PC-3 (cell line): ENCODE measurements around the gene MAGEA2B. TPM values are rescaled to one million over a fixed set of nuclear protein-coding genes. Genes with fewer than 3 reads are reported as not detected.
"Not testable (repeated sequence)": the region's sequence is repeated elsewhere in the genome, so short reads cannot be mapped to it uniquely, and the experiment has no call there.

Source experiments
- ATAC-seq: fragments of 200-7000 bp; cut with Tn5 transposase; 2 replicates; pipeline ENCODE4 v1.9.1; 2020; ENCODE audit warnings: mild to moderate bottlenecking, moderate library complexity
- Bru-seq: library from RNA; stranded (reverse); fragments of 400-500 nt; gene quantifications from one replicate; lab custom pipeline; 2021; lab: Mats Ljungman, UMichigan
- BruChase-seq, 2 experiments: library from RNA; stranded (reverse); fragments of 400-500 nt; gene quantifications; one replicate each; lab custom pipeline; 2021; lab: Mats Ljungman, UMichigan
- BruUV-seq: library from RNA; stranded (reverse); fragments of 400-500 nt; replicated peaks from 2 replicates; lab custom pipeline; 2021; lab: Mats Ljungman, UMichigan
- CTCF ChIA-PET: fragments of 300-600 bp; sonication (Branson Sonifier 250); formaldehyde crosslinking; loops from one replicate; lab custom pipeline; 2022; ENCODE audit warnings: antibody characterized with exemption; lab: Charles Lee
- POLR2A ChIA-PET: fragments of 300-600 bp; sonication (Branson Sonifier 250); formaldehyde crosslinking; loops from one replicate; lab custom pipeline; 2022; ENCODE audit warnings: antibody characterized with exemption; ENCODE audit not compliant: unreplicated experiment; lab: Charles Lee
- DNase-seq: peaks from one replicate; pipeline ENCODE4 v3.0.0-alpha.2; 2015
- H2AFZ ChIP-seq: fragments of 300-600 bp; sonication (generic); 2 replicates; pipeline ENCODE4 v1.6.0; 2016; ENCODE audit warnings: antibody characterized with exemption, low read length
- H3F3A ChIP-seq: fragments of 300-600 bp; sonication (generic); one replicate; pipeline ENCODE4 v1.6.0; 2017; ENCODE audit warnings: antibody characterized with exemption, low read length, control low read depth, mild to moderate bottlenecking; ENCODE audit not compliant: unreplicated experiment
- H3K27ac ChIP-seq: fragments of 300-600 bp; sonication (generic); 2 replicates; pipeline ENCODE4 v1.5.1; 2016; ENCODE audit warnings: mild to moderate bottlenecking, low read length
- H3K27me3 ChIP-seq: fragments of 300-600 bp; sonication (generic); 2 replicates; pipeline ENCODE4 v1.6.1; 2016; ENCODE audit warnings: low read length, mixed read lengths
- H3K36me3 ChIP-seq: fragments of 300-600 bp; sonication (generic); 2 replicates; pipeline ENCODE4 v1.6.1; 2016; ENCODE audit warnings: low read depth, mixed run types, low read length, mixed read lengths
- H3K4me1 ChIP-seq: fragments of 300-600 bp; sonication (generic); 2 replicates; pipeline ENCODE4 v1.5.1; 2016; ENCODE audit warnings: low read length; ENCODE audit not compliant: insufficient read depth
- H3K4me2 ChIP-seq: fragments of 300-600 bp; sonication (generic); 2 replicates; pipeline ENCODE4 v1.6.0; 2016; ENCODE audit warnings: low read length
- H3K4me3 ChIP-seq: fragments of 300-600 bp; sonication (generic); 2 replicates; pipeline ENCODE4 v1.5.1; 2016; ENCODE audit warnings: mild to moderate bottlenecking, low read length, mixed read lengths
- H3K79me2 ChIP-seq: fragments of 300-600 bp; sonication (generic); 2 replicates; pipeline ENCODE4 v1.6.1; 2017; ENCODE audit warnings: low read length, mixed read lengths
- H3K9ac ChIP-seq: fragments of 300-600 bp; sonication (generic); 2 replicates; pipeline ENCODE4 v1.6.0; 2016; ENCODE audit warnings: mild to moderate bottlenecking, low read length
- H3K9me2 ChIP-seq: fragments of 300-600 bp; sonication (generic); replicated peaks from 2 replicates; pipeline ENCODE4 v1.6.1; 2016; ENCODE audit warnings: mixed run types, low read length, mixed read lengths
- H3K9me3 ChIP-seq: fragments of 300-600 bp; sonication (generic); 2 replicates; pipeline ENCODE4 v1.6.1; 2016; ENCODE audit warnings: low read length, mixed read lengths
- H4K20me1 ChIP-seq: fragments of 300-600 bp; sonication (generic); 2 replicates; pipeline ENCODE4 v1.6.1; 2016; ENCODE audit warnings: low read length, mixed read lengths
- CTCF ChIP-seq: fragments of 300-600 bp; sonication (generic); conservative IDR thresholded peaks from 2 replicates; pipeline ENCODE4 v1.5.1; 2017; ENCODE audit warnings: antibody characterized with exemption, low read depth, mild to moderate bottlenecking, low read length
- EZH2 ChIP-seq: fragments of 300-600 bp; sonication (generic); IDR thresholded peaks from one replicate; pipeline ENCODE4 v1.6.1; 2017; ENCODE audit warnings: antibody characterized with exemption, mild to moderate bottlenecking, low read length; ENCODE audit not compliant: unreplicated experiment
- EZH2phosphoT487 ChIP-seq: fragments of 300-600 bp; sonication (generic); IDR thresholded peaks from 2 replicates; pipeline ENCODE4 v1.6.1; 2018; ENCODE audit warnings: mild to moderate bottlenecking, antibody characterized with exemption, low read length, borderline replicate concordance
- intact Hi-C: fragments of 100-400 bp; cut with micrococcal nuclease; formaldehyde crosslinking; loops from 2 replicates; pipeline ENCODE4 v1.9.0; 2023
- long read RNA-seq: library from polyadenylated mRNA; unstranded; transcript quantifications from one replicate; pipeline ENCODE4 v2.0.0, GENCODE V29; 2021; ENCODE audit not compliant: unreplicated experiment
- total RNA-seq: library from RNA; depleted of rRNA; stranded (reverse); fragments of >200 nt; gene quantifications from 2 replicates; pipeline ENCODE4 v1.2.3, GENCODE V29; 2014; rRNA removed

MAGEA2B gene
- total RNA-seq (not detected in 2 replicates), Bru-seq, nascent RNA (not detected), BruChase-seq, experiment 1, labeled RNA remaining after a 6-hour chase (not detected), BruChase-seq, experiment 2, labeled RNA remaining after a 2-hour chase (not detected)
- long read RNA-seq = 0 reads

GRCh38 chrX:152713815-152714787 lies at the start of gene MAGEA2B:
MAGEA2B (plus strand) TSS chrX:152714628; CDS start chrX:152717107, 2,479 bp downstream.
- H3K4me2 ChIP-seq, H4K20me1 ChIP-seq, H3K27me3 ChIP-seq, H3K4me1 ChIP-seq, H3K9ac ChIP-seq, H3F3A ChIP-seq, H3K4me3 ChIP-seq, POLR2A ChIA-PET, H3K36me3 ChIP-seq, H3K9me2 ChIP-seq, ATAC-seq, intact Hi-C loops, BruUV-seq, H2AFZ ChIP-seq, DNase-seq, CTCF ChIA-PET, H3K9me3 ChIP-seq, H3K27ac ChIP-seq, H3K79me2 ChIP-seq: not testable (repeated sequence)

GRCh38 chrX:152674135-152674534 lies 40.3 kb upstream of the MAGEA2B start:
- no TSS peak for BruUV-seq
- no peaks in the 10 kb centered on the region for H4K20me1 ChIP-seq
- no peak overlapping the region for H3K4me3 ChIP-seq
- no peak overlapping the region for H3K27ac ChIP-seq
- POLR2A ChIA-PET = no interaction called here
- ATAC-seq (no peak), DNase-seq (no peak)
- H3K79me2 ChIP-seq = no peaks in the 10 kb centered on the region
- intact Hi-C loops = no loop called here
- H3K4me1 ChIP-seq = no peaks in the 10 kb centered on the region
- no peak overlapping the region for H2AFZ ChIP-seq
- no peak overlapping the region for H3K4me2 ChIP-seq
- no peaks in the 10 kb centered on the region for H3K27me3 ChIP-seq
- no peaks in the 10 kb centered on the region for H3F3A ChIP-seq
- CTCF ChIA-PET = no interaction called here
- no peaks in the 10 kb centered on the region for H3K9me3 ChIP-seq
- no peaks in the 10 kb centered on the region for H3K36me3 ChIP-seq
- H3K9me2 ChIP-seq = no peaks in the 10 kb centered on the region
- TF ChIP-seq CTCF (no peak), EZH2 (no peak), EZH2phosphoT487 (no peak)
- H3K9ac ChIP-seq = no peak overlapping the region

GRCh38 chrX:152674652-152675051 lies 39.8 kb upstream of the MAGEA2B start:
- H2AFZ ChIP-seq, ATAC-seq, H4K20me1 ChIP-seq, CTCF ChIA-PET, H3K9me2 ChIP-seq, POLR2A ChIA-PET, H3F3A ChIP-seq, H3K4me2 ChIP-seq, DNase-seq, intact Hi-C loops, H3K4me1 ChIP-seq, H3K4me3 ChIP-seq, H3K9ac ChIP-seq, H3K36me3 ChIP-seq, H3K9me3 ChIP-seq, H3K27me3 ChIP-seq, H3K27ac ChIP-seq, BruUV-seq, H3K79me2 ChIP-seq: not testable (repeated sequence)

GRCh38 chrX:152681012-152681411 lies 33.4 kb upstream of the MAGEA2B start:
- DNase-seq, H3K9me2 ChIP-seq, POLR2A ChIA-PET, H3K36me3 ChIP-seq, H3K27ac ChIP-seq, H4K20me1 ChIP-seq, H3K9me3 ChIP-seq, H3K4me3 ChIP-seq, H3K27me3 ChIP-seq, intact Hi-C loops, H3K9ac ChIP-seq, H3K79me2 ChIP-seq, H2AFZ ChIP-seq, H3K4me1 ChIP-seq, BruUV-seq, CTCF ChIA-PET, H3K4me2 ChIP-seq, H3F3A ChIP-seq: not testable (repeated sequence)
- ATAC-seq = peak; percentile 50; the same call in 1 of the 2 replicates

- H3K4me1 ChIP-seq, POLR2A ChIA-PET, H3K27ac ChIP-seq, H4K20me1 ChIP-seq, H2AFZ ChIP-seq, H3K27me3 ChIP-seq, H3K36me3 ChIP-seq, H3K79me2 ChIP-seq, H3K9me3 ChIP-seq, H3K9ac ChIP-seq, DNase-seq, H3K9me2 ChIP-seq, H3K4me3 ChIP-seq, CTCF ChIA-PET, ATAC-seq, H3K4me2 ChIP-seq, BruUV-seq, H3F3A ChIP-seq, intact Hi-C loops: not testable (repeated sequence)
These were observed 16.2 kb upstream of the MAGEA2B start, which contains the start of gene MAGEA3 for GRCh38 chrX:152697952-152698931. MAGEA3 (plus strand) TSS chrX:152698794; CDS start chrX:152700833, 2,039 bp downstream.
